Activated naive CD4-positive, alpha-beta T cell treated with anti-CD3 and anti-CD28 coated beads, Interleukin-2, amount 50 U/mL, for 16 hours (primary cell): ENCODE results near the gene KIAA0040.
"Not testable (repeated sequence)": the region's sequence is repeated elsewhere in the genome, so short reads cannot be mapped to it uniquely, and the experiment has no call there.

Experiments used
- DNase-seq: peaks from one replicate; pipeline ENCODE4 v3.0.0-alpha.2; 2020

Gene KIAA0040

GRCh38 chr1:175133673-175134435, 58.7 kb downstream of the KIAA0040 start:
- DNase-seq, result no peak

GRCh38 chr1:175132436-175132835, 60.1 kb downstream of the KIAA0040 start:
- DNase-seq, result no peak

DNA sequence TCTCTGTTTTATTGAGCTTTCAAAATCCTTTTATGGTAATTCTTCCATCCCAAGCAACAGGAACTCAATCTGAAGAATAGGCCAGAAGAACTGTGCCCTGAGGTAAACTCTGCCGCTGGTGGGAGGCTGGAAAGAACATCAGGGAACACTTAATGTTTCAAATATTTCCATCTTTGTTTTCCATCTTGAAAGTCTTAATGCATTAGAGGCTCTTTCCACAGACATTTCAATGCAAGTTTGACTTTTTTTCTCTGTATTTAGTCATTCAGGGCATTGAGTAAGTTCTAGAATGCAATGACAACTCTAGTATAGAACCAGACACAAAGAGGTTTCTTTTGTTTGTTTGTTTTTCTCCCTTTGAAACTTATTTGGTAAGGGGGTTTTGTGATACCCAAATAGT, 61.5 kb downstream of the KIAA0040 start:
- DNase-seq, result no peak

- DNase-seq, result no peak
Observed at GRCh38 chr1:175130649-175131045, 61.9 kb downstream of the KIAA0040 start.

- no peak for DNase-seq
Observed at GRCh38 chr1:175129997-175130648, 62.5 kb downstream of the KIAA0040 start.

DNA sequence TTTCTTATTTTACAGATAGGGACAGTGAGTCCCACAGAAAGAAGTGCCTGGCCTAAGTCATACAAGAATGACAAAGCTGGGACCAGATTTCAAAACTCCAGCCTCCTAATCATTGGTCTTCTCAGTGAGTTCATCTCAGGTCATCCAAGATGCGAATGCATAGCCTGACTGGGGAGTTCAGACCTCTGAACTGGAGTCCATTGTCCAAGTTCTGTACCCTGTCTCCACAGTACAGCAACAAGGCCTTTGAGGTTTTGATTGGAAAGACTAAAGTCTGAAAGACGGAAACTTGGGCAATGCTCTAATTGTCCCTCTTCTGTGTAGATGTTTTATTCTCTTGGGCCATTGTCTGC, 63.0 kb downstream of the KIAA0040 start:
- no peak for DNase-seq

GRCh38 chr1:175129182-175129581, 63.4 kb downstream of the KIAA0040 start:
- DNase-seq, result no peak

- no peak for DNase-seq
Observed at GRCh38 chr1:175128523-175128922, 64.1 kb downstream of the KIAA0040 start.

- no peak for DNase-seq
Observed at GRCh38 chr1:175127565-175127964, 65.0 kb downstream of the KIAA0040 start.

GRCh38 chr1:175126347-175126746, 66.2 kb downstream of the KIAA0040 start:
- DNase-seq, result no peak

DNA sequence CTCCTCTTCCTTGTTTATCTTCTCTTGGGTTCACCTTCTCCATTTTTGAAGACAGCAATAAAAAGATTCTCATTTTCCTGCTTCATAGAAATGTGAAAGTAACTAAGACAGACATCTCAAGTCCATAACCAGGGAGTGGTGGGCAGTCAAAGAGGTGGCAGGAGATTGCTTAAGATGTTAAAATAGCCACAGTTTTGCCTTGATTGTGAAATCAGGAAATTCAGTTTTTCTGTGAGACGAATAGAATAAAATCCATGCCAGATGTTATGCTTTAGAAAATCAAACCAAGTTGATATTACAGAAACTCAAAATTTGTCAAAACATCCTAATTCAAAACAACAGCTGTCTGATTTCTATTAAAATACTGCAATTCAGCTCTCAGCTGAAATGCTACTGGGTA, 67.7 kb downstream of the KIAA0040 start:
- DNase-seq, result no peak

GRCh38 chr1:175120511-175120910, 72.1 kb downstream of the KIAA0040 start:
- no peak for DNase-seq

DNA sequence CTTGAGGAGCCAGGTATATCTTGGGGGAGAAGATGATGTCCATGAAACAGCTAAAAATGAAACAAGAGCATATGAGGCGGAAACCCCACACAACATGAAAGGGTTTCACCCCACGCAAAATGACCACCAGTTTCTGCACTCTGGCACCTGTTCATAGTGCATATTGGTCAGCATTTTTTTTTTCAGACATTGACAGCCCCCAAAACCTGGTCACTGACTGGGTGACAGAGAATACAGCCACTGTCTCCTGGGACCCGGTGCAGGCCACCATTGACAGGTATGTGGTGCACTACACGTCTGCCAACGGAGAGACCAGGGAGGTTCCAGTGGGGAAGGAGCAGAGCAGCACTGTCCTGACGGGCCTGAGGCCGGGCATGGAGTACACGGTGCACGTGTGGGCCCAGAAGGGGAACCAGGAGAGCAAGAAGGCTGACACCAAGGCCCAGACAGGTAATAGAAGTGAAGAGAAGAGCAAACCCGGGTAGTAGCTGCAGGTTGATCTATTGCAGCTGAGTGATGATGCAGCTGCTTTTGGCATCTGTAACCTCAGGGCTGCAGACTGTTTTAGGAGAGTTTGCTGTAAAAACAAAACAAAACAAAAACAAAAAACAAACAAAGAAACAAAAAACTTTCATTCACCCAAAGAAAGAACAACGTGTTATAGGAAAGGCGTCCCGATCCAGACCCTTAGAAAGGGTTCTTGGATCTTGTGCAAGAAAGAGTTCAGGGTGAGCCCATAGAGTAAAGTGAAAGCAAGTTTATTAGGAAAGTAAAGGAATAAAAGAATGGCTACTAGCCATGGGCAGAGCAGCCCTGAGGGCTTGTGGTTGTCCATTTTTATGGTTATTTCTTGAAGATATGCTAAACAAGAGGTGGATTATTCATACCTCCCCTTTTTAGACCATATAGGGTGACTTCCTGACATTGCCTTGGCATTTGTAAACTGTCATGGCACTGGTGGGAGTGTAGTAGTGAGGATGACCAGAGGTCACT, 73.9 kb downstream of the KIAA0040 start:
- DNase-seq, result no peak

DNA sequence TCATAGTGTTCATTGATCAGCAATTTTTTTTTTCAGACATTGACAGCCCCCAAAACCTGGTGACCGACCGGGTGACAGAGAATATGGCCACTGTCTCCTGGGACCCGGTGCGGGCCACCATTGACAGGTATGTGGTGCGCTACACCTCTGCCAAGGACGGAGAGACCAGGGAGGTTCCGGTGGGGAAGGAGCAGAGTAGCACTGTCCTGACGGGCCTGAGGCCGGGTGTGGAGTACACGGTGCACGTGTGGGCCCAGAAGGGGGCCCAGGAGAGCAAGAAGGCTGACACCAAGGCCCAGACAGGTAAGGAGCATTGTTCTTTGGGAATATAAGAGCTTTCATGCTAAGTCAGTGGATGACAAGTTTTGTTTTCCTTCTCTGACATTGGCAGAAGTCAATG, 75.7 kb downstream of the KIAA0040 start:
- no peak for DNase-seq

DNA sequence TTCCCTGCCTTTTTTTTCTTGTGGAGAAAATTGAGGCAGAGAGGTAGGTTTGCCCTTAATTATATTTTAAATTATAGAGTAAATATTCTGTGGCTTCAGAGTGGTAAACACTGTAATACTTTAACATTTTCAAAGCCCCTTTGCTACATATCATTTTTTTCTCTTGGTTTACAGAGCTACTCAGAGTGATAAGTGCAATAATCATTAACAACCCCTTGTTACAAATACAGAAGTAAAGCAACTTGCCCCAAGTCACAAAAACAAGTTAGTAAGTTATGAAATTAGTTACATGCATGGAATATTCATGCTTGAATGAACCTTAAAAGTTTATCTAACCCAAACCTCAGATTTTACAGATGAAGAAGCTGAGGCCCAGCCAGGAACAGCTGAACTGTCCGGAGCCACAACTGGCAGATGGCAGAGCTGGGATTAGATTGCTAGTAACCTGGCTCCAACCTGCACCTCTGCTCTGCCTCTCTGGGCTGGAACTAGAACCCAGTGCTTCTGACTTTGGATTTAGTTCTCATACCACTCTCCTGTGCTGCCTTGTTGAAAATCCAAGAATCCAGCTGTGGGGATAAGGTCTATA, 76.3 kb downstream of the KIAA0040 start:
- DNase-seq, result no peak

DNA sequence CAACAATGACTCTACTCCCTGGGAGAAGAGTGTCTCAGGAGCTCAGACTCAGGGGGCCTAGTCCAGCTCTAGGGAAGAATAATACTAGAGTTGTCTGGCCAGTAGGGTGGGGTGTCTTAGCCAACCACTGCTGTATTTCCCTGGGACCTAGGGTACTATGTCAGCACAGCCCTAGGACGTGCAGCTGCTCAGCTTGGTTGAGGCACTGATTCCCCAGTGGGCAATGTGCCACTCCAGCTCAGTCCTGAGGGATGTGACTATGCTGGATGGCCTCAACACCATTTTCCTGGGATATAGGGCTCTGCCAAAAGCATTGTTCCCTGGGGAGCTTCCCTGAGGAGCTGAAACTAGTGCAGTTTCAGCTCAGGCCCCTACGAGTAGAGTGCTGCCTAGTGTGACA, 77.6 kb downstream of the KIAA0040 start:
- no peak for DNase-seq

DNA sequence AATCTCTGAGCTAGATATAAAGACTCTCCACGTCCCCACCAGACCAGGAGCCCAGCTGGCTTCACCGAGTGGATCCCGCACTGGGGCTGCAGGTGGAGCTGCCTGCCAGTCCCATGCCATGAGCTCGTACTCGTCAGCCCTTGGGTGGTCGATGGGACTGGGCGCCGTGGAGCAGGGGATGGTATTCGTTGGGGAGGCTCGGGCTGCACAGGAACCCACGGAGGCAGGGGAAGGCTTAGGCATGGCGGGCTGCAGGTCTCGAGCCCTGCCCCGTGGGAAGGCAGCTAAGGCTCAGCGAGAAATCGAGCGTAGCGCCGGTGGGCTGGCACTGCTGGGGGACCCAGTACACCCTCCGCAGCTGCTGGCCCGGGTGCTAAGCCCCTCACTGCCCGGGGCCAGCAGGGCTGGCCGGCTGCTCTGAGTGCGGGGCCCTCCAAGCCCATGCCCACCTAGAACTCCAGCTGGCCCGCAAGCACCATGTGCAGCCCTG, 84.2 kb downstream of the KIAA0040 start:
- not testable (repeated sequence) for DNase-seq
